ENCODE data around the gene TCP1.

The TCP1 gene

DNA sequence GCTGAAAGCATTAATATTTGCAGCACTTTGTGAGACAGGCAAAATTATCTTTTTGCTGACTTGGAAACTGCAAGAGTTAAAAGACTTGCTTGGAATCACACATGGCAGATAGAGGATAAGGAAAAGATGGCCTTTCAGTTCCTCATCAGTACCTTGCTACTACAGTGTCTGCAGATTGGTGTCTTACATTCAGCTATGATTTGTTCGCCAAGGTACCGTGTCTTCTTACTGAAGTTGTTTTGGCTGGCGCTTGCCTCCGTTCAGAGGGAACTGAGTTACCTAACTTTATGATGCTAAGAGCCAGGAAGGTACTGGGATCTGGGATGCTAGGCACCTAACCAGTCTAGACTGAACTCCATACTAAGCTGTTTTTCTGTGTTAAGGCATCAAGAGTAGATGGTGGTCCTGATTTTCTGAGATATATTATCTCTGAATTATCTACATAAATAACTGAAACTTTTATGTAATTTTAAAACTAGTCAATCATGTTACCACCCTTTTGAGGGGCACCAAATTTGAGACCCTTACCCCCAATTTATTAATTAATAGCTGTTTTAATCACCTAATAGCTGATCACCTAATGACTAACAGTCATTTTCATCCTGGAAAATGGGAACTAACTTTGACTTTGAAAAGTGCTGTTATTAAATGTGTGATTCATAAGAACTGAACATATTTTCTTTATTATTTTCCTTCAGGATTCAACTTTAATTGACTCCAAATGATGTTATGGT, 59.6 kb downstream of the TCP1 start:
- peaks cover 29% of the 10 kb centered on the region for H3K4me1 ChIP-seq (ENCODE audit: control insufficient read depth, insufficient read depth, low read length)
- peaks cover 4% of the 10 kb centered on the region for H3K36me3 ChIP-seq (ENCODE audit: control insufficient read depth, insufficient read depth, low read length, severe bottlenecking)
- no peaks in the 10 kb centered on the region for H3K27me3 ChIP-seq (replicated peaks; ENCODE audit: control insufficient read depth, insufficient read depth, low read length)
- no peaks in the 10 kb centered on the region for H3K9me3 ChIP-seq (ENCODE audit: control insufficient read depth, low read length)
- peak overlapping the region; percentile 99 for H3K9ac ChIP-seq (ENCODE audit: low read length)
- DNase-seq (ENCODE audit: low read depth): peak; percentile 31
- H3K4me3 ChIP-seq (ENCODE audit: low read length): peak overlapping the region; percentile 98

DNA sequence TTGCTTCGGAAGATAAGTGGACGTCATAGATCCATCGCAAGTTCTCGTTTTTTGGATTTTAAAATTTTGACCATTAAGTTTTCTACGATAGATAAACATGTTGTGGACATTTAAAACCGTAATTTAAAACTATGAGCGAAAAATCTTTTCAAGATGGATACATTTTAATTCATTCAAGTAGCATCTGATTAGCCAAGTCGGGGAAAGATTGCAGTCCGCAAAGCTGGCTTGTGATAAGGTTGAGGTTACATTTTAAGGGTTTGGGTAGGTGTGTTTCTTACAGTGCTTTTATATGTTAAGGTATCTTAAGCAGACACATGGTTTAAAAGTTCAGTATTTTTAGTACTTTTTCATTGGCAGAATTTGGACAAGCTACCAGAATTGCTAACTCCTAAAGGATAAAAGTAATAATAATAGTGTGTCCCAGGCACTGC, 60.9 kb downstream of the TCP1 start:
- peak; percentile 50 for DNase-seq (ENCODE audit: low read depth)

More for the DNA sequence above, 60.9 kb downstream of the TCP1 start:
- no peaks in the 10 kb centered on the region for H3K27me3 ChIP-seq (replicated peaks; ENCODE audit: control insufficient read depth, insufficient read depth, low read length)
- peak overlapping the region; percentile 99 for H3K9ac ChIP-seq (ENCODE audit: low read length)
- peaks cover 29% of the 10 kb centered on the region for H3K4me1 ChIP-seq (ENCODE audit: control insufficient read depth, insufficient read depth, low read length)
- peak overlapping the region; percentile 98 for H3K4me3 ChIP-seq (ENCODE audit: low read length)
- no peaks in the 10 kb centered on the region for H3K9me3 ChIP-seq (ENCODE audit: control insufficient read depth, low read length)
- H3K36me3 ChIP-seq (ENCODE audit: control insufficient read depth, insufficient read depth, low read length, severe bottlenecking): peaks cover 4% of the 10 kb centered on the region

Data from adipocyte (in vitro differentiated cells).